Subcutaneous abdominal adipose tissue (tissue), 5 donors: ENCODE data around the gene TRIM71.

Experiments used
- H3K27ac ChIP-seq: one replicate; pipeline ENCODE4 v1.7.0; 2013; ENCODE audit warnings: low read depth, mild to moderate bottlenecking, inconsistent platforms, low read length, moderate library complexity
- H3K27me3 ChIP-seq, 5 donors: one replicate each; pipeline ENCODE4 v1.7.0; 2013; ENCODE audit warnings: low read length in 5 of 5, inconsistent platforms in 1 of 5; ENCODE audit not compliant: control insufficient read depth in 5 of 5, insufficient read depth in 4 of 5
- H3K36me3 ChIP-seq, 5 donors: one replicate each; pipeline ENCODE4 v1.7.0; 2013; ENCODE audit warnings: low read length in 5 of 5; ENCODE audit not compliant: control insufficient read depth in 5 of 5, insufficient read depth in 5 of 5
- H3K4me1 ChIP-seq, 5 donors: one replicate each; pipeline ENCODE4 v1.7.0; 2013; ENCODE audit warnings: low read length in 5 of 5, mild to moderate bottlenecking in 3 of 5, moderate library complexity in 1 of 5; ENCODE audit not compliant: control insufficient read depth in 5 of 5, insufficient read depth in 5 of 5
- H3K4me3 ChIP-seq, 5 donors: one replicate each; pipeline ENCODE4 v1.7.0; 2013; ENCODE audit warnings: low read length in 5 of 5, low read depth in 1 of 5
- H3K9ac ChIP-seq, 5 donors: one replicate each; pipeline ENCODE4 v1.7.0; 2013; ENCODE audit warnings: low read length in 5 of 5, mild to moderate bottlenecking in 4 of 5, moderate library complexity in 3 of 5
- H3K9me3 ChIP-seq, 5 donors: one replicate each; pipeline ENCODE4 v1.7.0; 2013; ENCODE audit warnings: low read length in 5 of 5; ENCODE audit not compliant: control insufficient read depth in 5 of 5
- donor health status: healthy.
- donor health status: healthy.
- donor health status: healthy.
- donor health status: healthy.
- donor health status: healthy.

The TRIM71 gene

DNA sequence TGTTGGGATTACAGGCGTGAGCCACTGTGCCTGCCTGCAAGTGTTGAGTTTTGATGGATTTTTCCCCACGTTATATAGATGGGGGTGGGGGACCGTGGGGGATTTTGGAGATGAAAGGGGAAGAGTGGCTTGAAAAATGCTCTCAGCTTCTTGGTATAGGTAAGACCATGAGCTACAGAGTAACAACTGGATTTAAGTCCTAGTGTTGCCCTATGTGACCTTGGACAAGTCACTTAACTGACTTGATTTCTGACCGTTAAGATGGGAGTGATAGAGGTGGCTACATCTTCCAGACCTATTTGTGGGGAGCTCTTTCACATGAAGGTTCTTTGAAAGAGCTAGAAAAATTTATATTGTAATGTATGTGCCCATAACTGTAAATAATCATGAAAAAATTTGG is 13.3 kb downstream of the TRIM71 start:
- Histone ChIP-seq H3K27ac (no peak overlapping the region), H3K9ac (no peak overlapping the region), H3K4me3 (no peak overlapping the region), H3K36me3 (no peaks in the 10 kb centered on the region), H3K27me3 (peaks cover 0 to 5% (median 2%) of the 10 kb centered on the region in 5 donors), H3K4me1 (no peaks in the 10 kb centered on the region), H3K9me3 (no peaks in the 10 kb centered on the region)

DNA sequence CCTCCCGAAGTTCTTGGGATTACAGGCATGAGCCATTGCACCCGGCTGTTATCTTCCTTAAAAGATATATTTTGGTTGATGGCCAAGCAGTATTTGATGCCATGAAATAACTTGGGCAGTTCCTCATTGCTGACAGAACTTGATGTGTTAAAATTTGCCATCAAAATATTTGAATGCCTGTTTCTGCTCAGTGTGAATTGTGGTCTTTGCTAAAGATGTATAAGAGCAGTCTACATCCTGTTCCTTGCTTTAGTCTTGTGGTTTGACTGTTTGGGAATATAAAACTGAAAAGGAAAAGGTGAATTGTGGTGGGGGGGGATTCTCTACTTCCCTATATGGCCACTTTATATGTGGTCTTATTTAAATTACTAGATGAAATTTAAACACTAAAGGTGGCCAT is 14.0 kb downstream of the TRIM71 start:
- no peak overlapping the region for H3K9ac ChIP-seq
- no peaks in the 10 kb centered on the region for H3K4me1 ChIP-seq
- H3K4me3 ChIP-seq = no peak overlapping the region
- H3K36me3 ChIP-seq = no peaks in the 10 kb centered on the region
- H3K9me3 ChIP-seq = no peaks in the 10 kb centered on the region
- H3K27ac ChIP-seq = no peak overlapping the region
- peaks cover 0 to 6% (median 2%) of the 10 kb centered on the region in 5 donors for H3K27me3 ChIP-seq

DNA sequence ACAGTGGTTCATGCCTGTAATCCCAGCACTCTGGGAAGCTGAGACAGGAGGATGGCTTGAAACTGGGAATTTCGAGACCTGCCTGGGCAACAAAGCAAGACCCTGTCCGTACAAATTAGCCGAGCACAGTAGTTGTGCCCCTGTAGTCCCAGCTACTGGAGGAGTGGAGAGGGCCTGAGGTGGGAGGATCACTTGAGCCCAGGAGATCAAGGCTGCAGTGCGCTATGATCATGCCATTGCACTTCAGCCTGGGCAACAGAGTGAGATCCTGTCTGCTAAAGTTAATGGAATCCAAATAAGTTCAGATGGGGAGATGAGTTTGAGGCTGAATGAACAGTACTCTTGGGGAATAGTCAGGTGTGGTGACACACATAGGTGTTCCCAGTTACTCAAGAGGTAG is 14.4 kb downstream of the TRIM71 start:
- Histone ChIP-seq H3K4me3 (no peak overlapping the region), H3K36me3 (no peaks in the 10 kb centered on the region), H3K27me3 (peaks cover 0 to 6% (median 2%) of the 10 kb centered on the region in 5 donors), H3K9ac (no peak overlapping the region), H3K9me3 (no peaks in the 10 kb centered on the region), H3K27ac (no peak overlapping the region), H3K4me1 (no peaks in the 10 kb centered on the region)

DNA sequence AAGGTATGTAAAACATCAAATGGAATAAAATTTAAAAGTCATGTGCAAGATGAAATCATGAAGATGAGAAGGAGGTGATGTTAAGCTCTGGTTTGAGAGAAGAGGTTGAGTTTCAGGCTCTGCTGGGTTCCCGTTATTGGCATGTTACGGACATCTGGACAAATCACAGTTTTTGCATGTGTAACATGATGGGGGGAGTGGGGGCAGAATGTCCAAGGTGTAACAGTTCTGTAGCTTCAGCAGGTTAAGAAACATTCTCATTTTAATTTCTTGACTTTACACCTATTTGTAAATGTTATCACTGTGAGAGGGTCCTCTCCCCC is 17.2 kb downstream of the TRIM71 start:
- H3K9ac ChIP-seq = no peak overlapping the region
- no peaks in the 10 kb centered on the region for H3K4me1 ChIP-seq
- H3K27me3 ChIP-seq = peaks cover 0 to 6% (median 2%) of the 10 kb centered on the region in 5 donors
- no peaks in the 10 kb centered on the region for H3K36me3 ChIP-seq
- H3K4me3 ChIP-seq = no peak overlapping the region
- H3K27ac ChIP-seq = no peak overlapping the region
- no peaks in the 10 kb centered on the region for H3K9me3 ChIP-seq

DNA sequence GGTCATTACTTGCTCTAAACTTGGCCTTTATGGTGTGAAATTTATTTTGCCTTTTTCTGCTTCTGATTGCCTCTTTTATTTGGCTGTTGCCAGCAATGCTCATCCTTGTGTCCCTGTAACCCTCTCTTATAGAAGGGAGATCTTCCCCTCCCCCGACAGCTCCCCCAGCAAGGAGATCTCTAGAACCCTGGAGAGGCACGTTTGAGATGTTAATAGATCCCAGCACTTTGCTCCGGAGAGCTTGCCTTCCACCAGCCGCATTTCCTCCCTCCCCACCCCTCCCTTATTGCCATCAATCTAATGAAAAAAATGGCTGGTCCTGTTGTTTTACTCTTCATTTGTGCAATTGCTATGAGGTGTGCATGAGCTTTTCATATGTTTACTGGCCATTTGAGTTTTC is 18.2 kb downstream of the TRIM71 start:
- H3K9ac ChIP-seq = no peak overlapping the region
- no peaks in the 10 kb centered on the region for H3K9me3 ChIP-seq
- H3K36me3 ChIP-seq = no peaks in the 10 kb centered on the region
- peaks cover 0 to 6% (median 2%) of the 10 kb centered on the region in 5 donors for H3K27me3 ChIP-seq
- no peaks in the 10 kb centered on the region for H3K4me1 ChIP-seq
- no peak overlapping the region for H3K27ac ChIP-seq
- H3K4me3 ChIP-seq = no peak overlapping the region

DNA sequence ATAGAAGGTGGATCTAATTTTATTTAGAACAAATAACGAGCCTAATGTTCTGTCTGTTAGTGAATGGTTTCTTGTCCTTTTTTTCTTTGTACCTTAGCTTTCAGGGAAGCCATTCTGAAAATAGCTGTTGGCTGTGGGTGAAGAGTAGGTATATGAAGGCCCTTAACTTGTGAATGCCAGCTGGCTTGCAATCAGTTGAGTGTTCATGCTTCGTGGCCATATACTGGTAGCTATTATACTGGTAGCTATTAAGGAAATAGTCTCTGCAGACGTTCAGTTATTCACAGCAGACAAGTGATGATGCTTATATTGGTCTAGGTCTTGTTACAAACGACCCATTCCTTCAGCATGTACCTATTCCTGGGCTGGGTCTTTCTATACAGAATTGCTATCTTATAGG is 18.8 kb downstream of the TRIM71 start:
- Histone ChIP-seq H3K9ac (no peak overlapping the region), H3K9me3 (no peaks in the 10 kb centered on the region), H3K4me3 (no peak overlapping the region), H3K4me1 (no peaks in the 10 kb centered on the region), H3K36me3 (no peaks in the 10 kb centered on the region), H3K27ac (no peak overlapping the region), H3K27me3 (peaks cover 0 to 6% (median 2%) of the 10 kb centered on the region in 5 donors)

DNA sequence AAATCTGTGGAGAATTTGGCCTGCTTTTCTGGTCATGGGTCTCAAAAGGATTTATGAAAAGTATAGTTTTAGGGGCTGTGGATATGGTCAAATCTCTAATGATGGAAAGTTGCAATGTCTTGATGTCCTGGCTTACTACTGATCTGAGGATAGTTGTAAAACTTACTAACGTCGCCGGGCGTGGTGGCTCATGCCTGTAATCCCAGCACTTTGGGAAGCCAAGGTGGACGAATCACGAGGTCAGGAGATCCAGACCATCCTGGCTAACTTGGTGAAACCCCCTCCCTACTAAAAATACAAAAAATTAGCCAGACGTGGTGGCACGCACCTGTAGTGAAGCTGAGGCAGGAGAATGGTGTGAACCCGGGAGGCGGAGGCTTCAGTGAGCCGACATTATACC is 19.6 kb downstream of the TRIM71 start:
- H3K4me1 ChIP-seq = no peaks in the 10 kb centered on the region
- H3K9ac ChIP-seq = no peak overlapping the region
- peaks cover 0 to 6% (median 2%) of the 10 kb centered on the region in 5 donors for H3K27me3 ChIP-seq
- no peak overlapping the region for H3K4me3 ChIP-seq
- no peak overlapping the region for H3K27ac ChIP-seq
- H3K9me3 ChIP-seq = no peaks in the 10 kb centered on the region
- H3K36me3 ChIP-seq = no peaks in the 10 kb centered on the region

DNA sequence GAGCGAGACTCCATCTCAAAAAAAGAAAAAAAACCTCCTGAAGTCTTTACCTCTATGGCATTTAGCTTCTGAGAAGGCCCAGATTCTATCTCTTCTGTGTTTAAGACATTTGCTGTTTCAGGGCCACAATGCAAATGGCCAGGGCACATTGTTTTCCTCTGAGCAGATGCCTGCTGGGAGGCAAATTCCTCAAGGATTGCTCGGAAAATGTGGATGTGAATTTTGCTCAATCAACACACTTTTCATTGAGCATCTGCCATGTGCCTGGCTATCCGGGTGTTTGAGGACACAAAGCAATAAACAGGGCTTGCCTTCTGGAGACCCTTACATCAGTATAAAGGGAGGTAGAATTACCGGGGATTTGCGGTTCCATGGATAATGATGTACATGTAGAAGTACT is 20.0 kb downstream of the TRIM71 start:
- Histone ChIP-seq H3K4me3 (no peak overlapping the region), H3K4me1 (no peaks in the 10 kb centered on the region), H3K36me3 (no peaks in the 10 kb centered on the region), H3K9me3 (no peaks in the 10 kb centered on the region), H3K27me3 (peaks cover 0 to 6% (median 2%) of the 10 kb centered on the region in 5 donors), H3K9ac (no peak overlapping the region), H3K27ac (no peak overlapping the region)

DNA sequence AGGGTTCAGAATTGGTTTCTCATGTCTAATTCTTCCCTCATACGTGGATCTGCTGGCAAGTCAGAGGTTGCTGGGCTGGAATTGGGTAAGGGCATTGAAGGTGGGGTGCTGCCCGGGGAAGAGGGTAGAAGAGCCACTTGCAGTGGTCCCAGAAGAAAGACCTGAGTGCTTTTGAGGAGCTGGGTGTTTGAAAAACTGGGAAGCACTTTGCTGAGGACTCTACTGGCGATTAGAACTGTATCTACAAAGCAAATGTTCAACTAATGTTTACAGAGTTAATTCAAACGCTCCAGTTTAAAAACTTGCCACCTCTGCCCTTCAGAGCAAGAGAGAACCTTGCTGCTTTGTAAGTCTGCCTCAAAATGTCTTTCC is 21.9 kb downstream of the TRIM71 start:
- no peaks in the 10 kb centered on the region for H3K4me1 ChIP-seq
- no peak overlapping the region for H3K27ac ChIP-seq

DNA sequence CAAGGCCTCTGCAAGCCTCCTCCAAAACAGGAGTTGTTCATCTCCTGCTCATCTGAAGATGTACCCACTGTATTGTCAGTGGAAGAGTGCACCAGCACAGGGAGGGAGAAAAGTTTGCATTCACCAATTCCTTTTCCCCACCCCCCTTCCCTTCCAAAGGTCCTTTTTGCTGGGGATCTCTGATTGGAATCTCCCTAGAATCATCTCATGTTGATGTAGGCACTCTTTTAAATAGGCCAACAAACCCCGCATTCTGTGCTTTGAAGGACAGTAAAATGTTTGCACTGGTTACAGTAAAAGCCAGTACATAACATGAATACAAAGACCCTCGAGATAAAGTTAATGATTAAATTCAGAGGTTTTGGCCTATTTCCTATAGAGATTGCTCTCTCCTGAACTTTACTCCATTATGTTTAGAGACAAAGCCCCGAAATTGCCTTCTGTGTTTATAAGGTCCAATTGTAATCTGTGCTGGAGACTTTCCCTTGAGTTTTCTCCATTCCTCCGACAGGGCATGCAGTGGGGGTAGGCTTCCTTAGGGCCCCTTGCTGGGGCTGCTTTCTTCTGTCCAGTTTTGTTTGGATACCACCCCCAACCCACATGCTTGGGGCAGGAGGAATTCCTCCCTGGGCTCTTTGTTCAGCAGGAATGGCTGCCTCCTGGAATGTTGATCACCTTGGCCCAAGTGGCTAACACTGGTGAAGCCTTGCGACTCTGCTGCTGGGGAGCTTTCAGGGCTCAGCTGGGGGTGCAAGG is 22.5 kb downstream of the TRIM71 start:
- Histone ChIP-seq H3K27me3 (peaks cover 0 to 3% (median 0%) of the 10 kb centered on the region in 5 donors), H3K27ac (no peak overlapping the region), H3K4me3 (no peak overlapping the region), H3K9ac (no peak overlapping the region), H3K36me3 (no peaks in the 10 kb centered on the region), H3K9me3 (no peaks in the 10 kb centered on the region), H3K4me1 (no peaks in the 10 kb centered on the region)

More for the DNA sequence above, 21.9 kb downstream of the TRIM71 start:
- Histone ChIP-seq H3K27me3 (peaks cover 0 to 5% (median 2%) of the 10 kb centered on the region in 5 donors), H3K4me3 (no peak overlapping the region), H3K9ac (no peak overlapping the region), H3K9me3 (no peaks in the 10 kb centered on the region), H3K36me3 (no peaks in the 10 kb centered on the region)
